ENCODE data around the gene MDC1. TPM values are rescaled to one million over a fixed set of nuclear protein-coding genes. Genes with fewer than 3 reads are reported as not detected.

Gene MDC1
- total and polyA plus RNA-seq, 4 donors = 7.4 to 34.5 (median 32.3) TPM

GRCh38 chr6:30703821-30704220, 13.3 kb downstream of the MDC1 start:
- Histone ChIP-seq H3K9me3 (ENCODE audit: control insufficient read depth, low read length) (no peaks in the 10 kb centered on the region), H3K4me3 (ENCODE audit: low read length in 2 of 2) (no peak overlapping the region), H3K27me3 (ENCODE audit: control insufficient read depth in 1 of 2, insufficient read depth in 2 of 2, low read length in 1 of 2) (no peaks in the 10 kb centered on the region), H3K27ac (ENCODE audit: low read depth in 1 of 2, low read length in 2 of 2) (no peak overlapping the region), H3K4me1 (ENCODE audit: control insufficient read depth in 1 of 2, insufficient read depth in 2 of 2, low read length in 2 of 2) (no peaks in the 10 kb centered on the region), H3K36me3 (ENCODE audit: control insufficient read depth in 1 of 2, insufficient read depth in 2 of 2, low read length in 1 of 2) (no peaks in the 10 kb centered on the region)
- intact Hi-C loops (cut with DNase I) = no loop called here
- no peak for ATAC-seq (ENCODE audit: low FRiP score)
- 92% methylated on average over 4 of the region's 4 CpGs for WGBS, 2 donors
- peak; percentile 16 to 46 for DNase-seq

GRCh38 chr6:30703011-30703410, 14.1 kb downstream of the MDC1 start:
- ATAC-seq (ENCODE audit: low FRiP score) (no peak), DNase-seq (peak; percentile 42 to 68)
- Histone ChIP-seq H3K36me3 (ENCODE audit: control insufficient read depth in 1 of 2, insufficient read depth in 2 of 2, low read length in 1 of 2) (no peaks in the 10 kb centered on the region), H3K4me1 (ENCODE audit: control insufficient read depth in 1 of 2, insufficient read depth in 2 of 2, low read length in 2 of 2) (no peaks in the 10 kb centered on the region), H3K27ac (ENCODE audit: low read depth in 1 of 2, low read length in 2 of 2) (no peak overlapping the region), H3K27me3 (ENCODE audit: control insufficient read depth in 1 of 2, insufficient read depth in 2 of 2, low read length in 1 of 2) (no peaks in the 10 kb centered on the region), H3K4me3 (ENCODE audit: low read length in 2 of 2) (no peak overlapping the region), H3K9me3 (ENCODE audit: control insufficient read depth, low read length) (no peaks in the 10 kb centered on the region)
- WGBS, 2 donors = 97% methylated on average over 10 of the region's 10 CpGs
- intact Hi-C loops (cut with DNase I) = no loop called here

GRCh38 chr6:30700340-30700739, 16.7 kb downstream of the MDC1 start:
- DNase-seq = peak; percentile 14 to 68
- Histone ChIP-seq H3K4me1 (ENCODE audit: control insufficient read depth in 1 of 2, insufficient read depth in 2 of 2, low read length in 2 of 2) (no peaks in the 10 kb centered on the region), H3K4me3 (ENCODE audit: low read length in 2 of 2) (no peak overlapping the region), H3K27ac (ENCODE audit: low read depth in 1 of 2, low read length in 2 of 2) (no peak overlapping the region), H3K36me3 (ENCODE audit: control insufficient read depth in 1 of 2, insufficient read depth in 2 of 2, low read length in 1 of 2) (no peaks in the 10 kb centered on the region), H3K9me3 (ENCODE audit: control insufficient read depth, low read length) (no peaks in the 10 kb centered on the region), H3K27me3 (ENCODE audit: control insufficient read depth in 1 of 2, insufficient read depth in 2 of 2, low read length in 1 of 2) (no peaks in the 10 kb centered on the region)
- no peak for ATAC-seq (ENCODE audit: low FRiP score)
- 74 to 75% methylated on average over 4 of the region's 4 CpGs for WGBS, 2 donors
- intact Hi-C loops (cut with DNase I) = no loop called here

GRCh38 chr6:30696432-30696831, 20.6 kb downstream of the MDC1 start:
- intact Hi-C loops (cut with DNase I) = no loop called here
- DNase-seq (no peak), ATAC-seq (ENCODE audit: low FRiP score) (no peak)
- no peak overlapping the region for H3K27ac ChIP-seq (ENCODE audit: low read depth in 1 of 2, low read length in 2 of 2)
- no peaks in the 10 kb centered on the region for H3K9me3 ChIP-seq (ENCODE audit: control insufficient read depth, low read length)
- H3K27me3 ChIP-seq (ENCODE audit: control insufficient read depth in 1 of 2, insufficient read depth in 2 of 2, low read length in 1 of 2) = no peaks in the 10 kb centered on the region
- WGBS, 2 donors = 94% methylated on average over 5 of the region's 5 CpGs
- H3K4me3 ChIP-seq (ENCODE audit: low read length in 2 of 2) = no peak overlapping the region
- no peaks in the 10 kb centered on the region for H3K36me3 ChIP-seq (ENCODE audit: control insufficient read depth in 1 of 2, insufficient read depth in 2 of 2, low read length in 1 of 2)
- H3K4me1 ChIP-seq (ENCODE audit: control insufficient read depth in 1 of 2, insufficient read depth in 2 of 2, low read length in 2 of 2) = no peaks in the 10 kb centered on the region

GRCh38 chr6:30691208-30691847, 25.8 kb downstream of the MDC1 start:
- Histone ChIP-seq H3K27ac (ENCODE audit: low read depth in 1 of 2, low read length in 2 of 2) (peak overlapping the region in 1 of 2 donors; percentile 42), H3K4me3 (ENCODE audit: low read length in 2 of 2) (no peak overlapping the region), H3K4me1 (ENCODE audit: control insufficient read depth in 1 of 2, insufficient read depth in 2 of 2, low read length in 2 of 2) (no peaks in the 10 kb centered on the region), H3K27me3 (ENCODE audit: control insufficient read depth in 1 of 2, insufficient read depth in 2 of 2, low read length in 1 of 2) (no peaks in the 10 kb centered on the region), H3K36me3 (ENCODE audit: control insufficient read depth in 1 of 2, insufficient read depth in 2 of 2, low read length in 1 of 2) (no peaks in the 10 kb centered on the region), H3K9me3 (ENCODE audit: control insufficient read depth, low read length) (no peaks in the 10 kb centered on the region)
- intact Hi-C loops (cut with DNase I) = no loop called here
- ATAC-seq (ENCODE audit: low FRiP score) (no peak), DNase-seq (no peak)
- WGBS, 2 donors = 15 to 18% methylated on average over 8 of the region's 8 CpGs

- peak within 1 kb of the TSS in 1 of 2 donors; percentile 93 for H3K27ac ChIP-seq (ENCODE audit: low read depth in 1 of 2, low read length in 2 of 2)
- 0 to 1% methylated on average over 40 of the region's 40 CpGs for WGBS, 2 donors
- intact Hi-C loops (cut with DNase I) = no loop called here
Measured at GRCh38 chr6:30690403-30691207, 26.5 kb downstream of the MDC1 start, which contains the start of gene NRM. NRM (minus strand) TSS chr6:30690984; CDS start chr6:30690974, 10 bp downstream.

GRCh38 chr6:30689985-30690384, 27.1 kb downstream of the MDC1 start:
- H3K27me3 ChIP-seq (ENCODE audit: control insufficient read depth in 1 of 2, insufficient read depth in 2 of 2, low read length in 1 of 2) = no peaks in the 10 kb centered on the region
- H3K36me3 ChIP-seq (ENCODE audit: control insufficient read depth in 1 of 2, insufficient read depth in 2 of 2, low read length in 1 of 2) = no peaks in the 10 kb centered on the region
- H3K27ac ChIP-seq (ENCODE audit: low read depth in 1 of 2, low read length in 2 of 2) = peak overlapping the region in 1 of 2 donors; percentile 93
- WGBS, 2 donors = 16 to 21% methylated on average over 4 of the region's 4 CpGs
- ATAC-seq (ENCODE audit: low FRiP score) (no peak), DNase-seq (peak; percentile 40 to 69)
- H3K4me1 ChIP-seq (ENCODE audit: control insufficient read depth in 1 of 2, insufficient read depth in 2 of 2, low read length in 2 of 2) = no peaks in the 10 kb centered on the region
- no peak overlapping the region for H3K4me3 ChIP-seq (ENCODE audit: low read length in 2 of 2)
- no peaks in the 10 kb centered on the region for H3K9me3 ChIP-seq (ENCODE audit: control insufficient read depth, low read length)
- intact Hi-C loops (cut with DNase I) = no loop called here

More at GRCh38 chr6:30690403-30691207, 26.5 kb downstream of the MDC1 start, which contains the start of gene NRM:
- H3K4me1 ChIP-seq (ENCODE audit: control insufficient read depth in 1 of 2, insufficient read depth in 2 of 2, low read length in 2 of 2) = no peaks in the 10 kb centered on the region
- H3K36me3 ChIP-seq (ENCODE audit: control insufficient read depth in 1 of 2, insufficient read depth in 2 of 2, low read length in 1 of 2) = no peaks in the 10 kb centered on the region
- H3K27me3 ChIP-seq (ENCODE audit: control insufficient read depth in 1 of 2, insufficient read depth in 2 of 2, low read length in 1 of 2) = no peaks in the 10 kb centered on the region
- ATAC-seq (ENCODE audit: low FRiP score) = peak; percentile 76
- no peaks in the 10 kb centered on the region for H3K9me3 ChIP-seq (ENCODE audit: control insufficient read depth, low read length)
- DNase-seq = peak; percentile 91 to 95
- H3K4me3 ChIP-seq (ENCODE audit: low read length in 2 of 2) = peak within 1 kb of the TSS; percentile 50 to 69

- no peak overlapping the region for H3K4me3 ChIP-seq (ENCODE audit: low read length in 2 of 2)
- no peaks in the 10 kb centered on the region for H3K9me3 ChIP-seq (ENCODE audit: control insufficient read depth, low read length)
- no peaks in the 10 kb centered on the region for H3K4me1 ChIP-seq (ENCODE audit: control insufficient read depth in 1 of 2, insufficient read depth in 2 of 2, low read length in 2 of 2)
- WGBS, 2 donors = 86 to 87% methylated on average over 11 of the region's 11 CpGs
- no peaks in the 10 kb centered on the region for H3K36me3 ChIP-seq (ENCODE audit: control insufficient read depth in 1 of 2, insufficient read depth in 2 of 2, low read length in 1 of 2)
- DNase-seq = peak; percentile 39 to 60
- no peaks in the 10 kb centered on the region for H3K27me3 ChIP-seq (ENCODE audit: control insufficient read depth in 1 of 2, insufficient read depth in 2 of 2, low read length in 1 of 2)
- peak overlapping the region in 1 of 2 donors; percentile 0 for H3K27ac ChIP-seq (ENCODE audit: low read depth in 1 of 2, low read length in 2 of 2)
- no peak for ATAC-seq (ENCODE audit: low FRiP score)
- intact Hi-C loops (cut with DNase I) = no loop called here
Measured at GRCh38 chr6:30689022-30689865, 27.8 kb downstream of the MDC1 start.

All from aorta (tissue), 5 donors.